Tibial artery (tissue), 4 donors: Measurements from ENCODE around the gene CHRNE.

Experiments used
- DNase-seq, 2 donors: peaks; one replicate each; pipeline ENCODE4 v3.0.0-alpha.2; 2019
- H3K27ac ChIP-seq, 2 donors: fragments of 200-600 bp; sonication (generic) in 1 of 2; 1 replicate in 1 of 2; 2 replicates in 1 of 2; pipeline ENCODE4 v1.5.1; 2018 to 2019; ENCODE audit warnings: mild to moderate bottlenecking in 1 of 2
- H3K27me3 ChIP-seq, 2 donors: fragments of 200-600 bp; sonication (generic) in 1 of 2; one replicate each; pipeline versions ENCODE4 v1.5.1 to v1.6.0; 2016 to 2019
- H3K36me3 ChIP-seq, 3 donors: fragments of 200-600 bp; sonication (generic) in 2 of 3; one replicate each; pipeline ENCODE4 v1.5.1; 2016 to 2019; ENCODE audit warnings: mild to moderate bottlenecking in 2 of 3
- H3K4me1 ChIP-seq, 4 donors: fragments of 200-600 bp; sonication (generic) in 2 of 4; 1 replicate in 3 of 4; 2 replicates in 1 of 4; pipeline ENCODE4 v1.5.1; 2016 to 2019
- H3K4me3 ChIP-seq, 2 donors: fragments of 200-600 bp; sonication (generic) in 1 of 2; 1 replicate in 1 of 2; 2 replicates in 1 of 2; pipeline ENCODE4 v1.5.1; 2018 to 2019; ENCODE audit warnings: mild to moderate bottlenecking in 2 of 2
- H3K9me3 ChIP-seq, 3 donors: fragments of 200-600 bp; sonication (generic) in 1 of 3; one replicate each; pipeline ENCODE4 v1.5.1; 2016 to 2019
- intact Hi-C: fragments of 100-400 bp; cut with DNase I; formaldehyde crosslinking; loops from one replicate; pipeline ENCODE4 v1.15.0; 2023; ENCODE audit warnings: low total_unique reads
- TF ChIP-seq, protein P1 (sequence below), 2 experiments: fragments of 200-600 bp in 1 of 2; fragments of 450-650 bp in 1 of 2; IDR thresholded peaks; one replicate each; pipeline ENCODE4 v1.5.1; 2017 to 2019; ENCODE audit warnings: antibody characterized with exemption in 2 of 2, mild to moderate bottlenecking in 1 of 2, moderate library complexity in 1 of 2

CHRNE gene

GRCh38 chr17:4895657-4896331 lies 7.1 kb downstream of the CHRNE start:
- Histone ChIP-seq H3K9me3 (no peaks in the 10 kb centered on the region), H3K4me1 (peaks cover 0 to 25% (median 18%) of the 10 kb centered on the region in 4 donors), H3K27me3 (peaks cover 0 to 24% of the 10 kb centered on the region in 2 donors), H3K4me3 (no peak overlapping the region), H3K36me3 (peaks cover 60 to 70% (median 65%) of the 10 kb centered on the region in 3 donors), H3K27ac (no peak overlapping the region)
- DNase-seq = no peak
- intact Hi-C loops = no loop called here
- TF ChIP-seq, protein P1, sequence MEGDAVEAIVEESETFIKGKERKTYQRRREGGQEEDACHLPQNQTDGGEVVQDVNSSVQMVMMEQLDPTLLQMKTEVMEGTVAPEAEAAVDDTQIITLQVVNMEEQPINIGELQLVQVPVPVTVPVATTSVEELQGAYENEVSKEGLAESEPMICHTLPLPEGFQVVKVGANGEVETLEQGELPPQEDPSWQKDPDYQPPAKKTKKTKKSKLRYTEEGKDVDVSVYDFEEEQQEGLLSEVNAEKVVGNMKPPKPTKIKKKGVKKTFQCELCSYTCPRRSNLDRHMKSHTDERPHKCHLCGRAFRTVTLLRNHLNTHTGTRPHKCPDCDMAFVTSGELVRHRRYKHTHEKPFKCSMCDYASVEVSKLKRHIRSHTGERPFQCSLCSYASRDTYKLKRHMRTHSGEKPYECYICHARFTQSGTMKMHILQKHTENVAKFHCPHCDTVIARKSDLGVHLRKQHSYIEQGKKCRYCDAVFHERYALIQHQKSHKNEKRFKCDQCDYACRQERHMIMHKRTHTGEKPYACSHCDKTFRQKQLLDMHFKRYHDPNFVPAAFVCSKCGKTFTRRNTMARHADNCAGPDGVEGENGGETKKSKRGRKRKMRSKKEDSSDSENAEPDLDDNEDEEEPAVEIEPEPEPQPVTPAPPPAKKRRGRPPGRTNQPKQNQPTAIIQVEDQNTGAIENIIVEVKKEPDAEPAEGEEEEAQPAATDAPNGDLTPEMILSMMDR (IDR thresholded peaks at IDR 0.05) = no peak

DNA sequence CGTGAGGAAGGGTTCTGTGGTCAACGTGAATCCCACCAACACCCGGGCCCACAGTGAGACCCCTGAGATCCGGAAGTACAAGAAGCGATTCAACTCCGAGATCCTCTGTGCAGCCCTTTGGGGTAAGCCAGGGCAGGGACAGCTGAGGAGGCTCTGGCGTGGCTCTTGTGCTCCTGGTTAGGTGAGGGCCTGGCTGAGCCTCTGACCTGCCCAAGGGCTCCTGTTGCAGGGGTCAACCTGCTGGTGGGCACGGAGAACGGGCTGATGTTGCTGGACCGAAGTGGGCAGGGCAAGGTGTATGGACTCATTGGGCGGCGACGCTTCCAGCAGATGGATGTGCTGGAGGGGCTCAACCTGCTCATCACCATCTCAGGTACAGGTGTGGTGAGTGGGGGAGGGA lies 7.8 kb downstream of the CHRNE start:
- TF ChIP-seq, protein P1 (IDR thresholded peaks at IDR 0.05) = no peak
- no peak overlapping the region for H3K27ac ChIP-seq
- H3K9me3 ChIP-seq = no peaks in the 10 kb centered on the region
- no peak for DNase-seq
- H3K27me3 ChIP-seq = peaks cover 0 to 23% of the 10 kb centered on the region in 2 donors
- peaks cover 0 to 18% (median 13%) of the 10 kb centered on the region in 4 donors for H3K4me1 ChIP-seq
- no peak overlapping the region for H3K4me3 ChIP-seq
- intact Hi-C loops = no loop called here
- H3K36me3 ChIP-seq = peaks cover 66 to 76% (median 72%) of the 10 kb centered on the region in 3 donors

DNA sequence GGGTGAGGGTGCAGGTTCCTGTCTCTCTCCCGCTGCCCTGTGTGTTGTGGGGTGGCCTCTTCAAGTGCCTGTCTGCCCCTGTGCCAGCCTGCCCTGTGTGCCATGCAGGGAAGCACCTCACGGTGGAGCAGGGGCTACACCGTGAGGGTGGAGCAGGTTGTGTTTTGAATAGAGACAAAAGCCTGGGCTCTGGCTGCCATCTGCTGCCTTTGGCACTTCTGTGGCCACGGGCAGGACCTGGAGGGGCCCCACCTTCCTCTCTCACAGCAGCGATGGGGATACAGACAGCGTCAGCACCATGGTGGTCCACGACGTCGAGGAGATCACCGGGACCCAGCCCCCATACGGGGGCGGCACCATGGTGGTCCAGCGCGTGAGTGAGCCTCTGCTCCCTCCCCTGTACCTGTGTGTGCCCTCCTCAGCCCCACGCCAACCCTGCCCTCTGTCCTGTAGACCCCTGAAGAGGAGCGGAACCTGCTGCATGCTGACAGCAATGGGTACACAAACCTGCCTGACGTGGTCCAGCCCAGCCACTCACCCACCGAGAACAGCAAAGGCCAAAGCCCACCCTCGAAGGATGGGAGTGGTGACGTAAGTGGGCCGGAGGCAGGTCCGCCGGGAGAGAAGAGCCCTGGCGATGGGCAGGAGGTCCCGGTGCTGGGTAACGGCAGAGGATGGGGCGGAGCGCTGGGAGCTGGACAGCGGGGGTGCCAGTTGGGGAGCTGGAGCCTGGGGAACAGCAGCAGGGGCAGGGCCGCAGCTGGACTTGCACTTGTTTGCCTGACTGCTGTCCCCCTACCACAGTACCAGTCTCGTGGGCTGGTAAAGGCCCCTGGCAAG lies 9.0 kb downstream of the CHRNE start:
- Histone ChIP-seq H3K9me3 (no peaks in the 10 kb centered on the region), H3K4me1 (peaks cover 0 to 6% (median 4%) of the 10 kb centered on the region in 4 donors), H3K36me3 (peaks cover 75 to 88% (median 81%) of the 10 kb centered on the region in 3 donors), H3K27me3 (peaks cover 0 to 12% of the 10 kb centered on the region in 2 donors), H3K4me3 (no peak overlapping the region), H3K27ac (no peak overlapping the region)
- TF ChIP-seq, protein P1 (IDR thresholded peaks at IDR 0.05) = no peak
- intact Hi-C loops = no loop called here
- no peak for DNase-seq

GRCh38 chr17:4893272-4893671 lies 9.6 kb downstream of the CHRNE start:
- intact Hi-C loops = no loop called here
- Histone ChIP-seq H3K36me3 (peaks cover 75 to 92% (median 81%) of the 10 kb centered on the region in 3 donors), H3K27ac (no peak overlapping the region), H3K4me3 (no peak overlapping the region), H3K9me3 (no peaks in the 10 kb centered on the region), H3K4me1 (no peaks in the 10 kb centered on the region), H3K27me3 (peaks cover 0 to 6% of the 10 kb centered on the region in 2 donors)
- TF ChIP-seq, protein P1 (IDR thresholded peaks at IDR 0.05) = no peak
- DNase-seq = no peak

GRCh38 chr17:4892499-4893221 lies 10.2 kb downstream of the CHRNE start:
- Histone ChIP-seq H3K4me3 (no peak overlapping the region), H3K27me3 (peaks cover 0 to 6% of the 10 kb centered on the region in 2 donors)
- intact Hi-C loops = no loop called here

More at GRCh38 chr17:4892499-4893221, 10.2 kb downstream of the CHRNE start:
- no peak for DNase-seq
- TF ChIP-seq, protein P1 (IDR thresholded peaks at IDR 0.05) = no peak
- peaks cover 77 to 97% (median 87%) of the 10 kb centered on the region in 3 donors for H3K36me3 ChIP-seq
- no peaks in the 10 kb centered on the region for H3K9me3 ChIP-seq
- H3K27ac ChIP-seq = no peak overlapping the region
- no peaks in the 10 kb centered on the region for H3K4me1 ChIP-seq
